Measurements from ENCODE around the gene KLHL2.
A peak's percentile ranks its signal among the peaks of the same experiment; 100 is the strongest.

KLHL2 gene

GRCh38 chr4:165293927-165294649 is 86.7 kb downstream of the KLHL2 start:
- no peak for DNase-seq

DNA sequence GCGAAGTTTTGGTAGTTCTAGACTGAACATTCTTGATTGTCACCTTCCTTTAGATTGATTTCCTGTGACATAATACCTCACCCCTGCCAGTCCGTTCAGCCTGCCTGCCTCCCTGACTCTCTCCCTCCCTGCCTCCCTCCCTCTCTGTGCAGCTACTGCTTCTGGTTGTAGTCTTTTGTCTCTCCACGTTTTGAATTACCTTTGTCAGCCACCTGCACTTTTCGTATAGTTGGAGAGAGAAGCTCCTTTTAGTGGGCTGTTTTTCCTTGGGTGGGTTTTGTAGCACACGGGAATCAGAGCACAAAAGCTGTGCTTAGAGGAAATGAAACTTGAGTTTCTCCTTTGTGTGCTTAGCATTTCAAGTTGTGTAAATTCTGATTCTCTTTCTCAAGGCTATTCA is 87.5 kb downstream of the KLHL2 start:
- DNase-seq, result peak; percentile 5 to 18

GRCh38 chr4:165297626-165298025 is 90.3 kb downstream of the KLHL2 start:
- no peak for DNase-seq

DNA sequence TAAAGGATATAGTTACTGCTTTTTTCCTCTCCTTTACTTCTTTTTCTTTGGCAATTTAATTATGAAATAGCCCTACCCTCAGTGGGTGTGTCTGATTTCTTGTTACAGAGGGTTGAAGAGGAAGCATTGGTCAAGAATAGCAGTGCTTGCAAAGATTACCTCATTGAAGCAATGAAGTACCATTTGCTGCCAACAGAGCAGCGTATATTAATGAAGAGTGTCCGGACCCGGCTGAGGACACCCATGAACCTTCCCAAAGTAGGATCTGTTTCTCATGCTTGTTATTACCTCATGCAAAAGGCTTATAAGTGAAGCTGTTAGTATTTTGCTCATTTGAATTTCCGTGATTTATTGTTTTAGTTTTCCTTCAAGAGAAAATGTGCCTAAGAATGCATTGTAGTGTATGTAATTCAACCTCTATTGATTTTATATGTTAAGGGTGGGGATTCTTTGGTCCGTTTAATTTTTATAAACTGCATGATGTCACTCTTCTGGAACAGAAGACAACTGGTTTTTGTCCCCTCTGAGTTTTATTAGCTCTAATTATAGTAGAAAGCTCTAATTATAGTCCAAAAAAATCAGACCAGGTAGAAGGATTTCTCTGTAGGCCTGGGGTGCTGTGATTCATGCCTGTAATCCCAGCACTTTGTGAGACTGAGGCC is 92.2 kb downstream of the KLHL2 start:
- no peak for DNase-seq

DNA sequence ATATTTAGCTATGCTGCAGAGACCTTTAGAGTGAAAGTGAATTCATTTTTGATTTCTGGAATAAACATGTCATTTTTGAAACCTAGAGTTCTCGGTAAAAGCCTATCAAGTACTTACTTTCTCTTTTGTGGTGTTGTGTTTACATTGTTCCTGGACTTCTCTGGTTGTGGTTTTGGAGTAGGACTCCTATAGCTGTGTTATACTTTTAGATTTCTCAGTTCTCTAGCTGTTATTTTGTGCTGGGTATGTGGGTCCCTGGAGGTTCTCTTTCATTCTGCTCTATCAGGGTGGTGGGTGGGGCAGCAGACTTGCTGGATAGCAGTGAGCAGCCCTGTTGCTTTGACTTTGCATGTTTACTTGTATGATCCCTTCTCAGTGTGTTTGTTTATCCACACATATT is 94.5 kb downstream of the KLHL2 start:
- peak in 1 of 2 donors; percentile 15 for DNase-seq

GRCh38 chr4:165302658-165303057 is 95.3 kb downstream of the KLHL2 start:
- no peak for DNase-seq

DNA sequence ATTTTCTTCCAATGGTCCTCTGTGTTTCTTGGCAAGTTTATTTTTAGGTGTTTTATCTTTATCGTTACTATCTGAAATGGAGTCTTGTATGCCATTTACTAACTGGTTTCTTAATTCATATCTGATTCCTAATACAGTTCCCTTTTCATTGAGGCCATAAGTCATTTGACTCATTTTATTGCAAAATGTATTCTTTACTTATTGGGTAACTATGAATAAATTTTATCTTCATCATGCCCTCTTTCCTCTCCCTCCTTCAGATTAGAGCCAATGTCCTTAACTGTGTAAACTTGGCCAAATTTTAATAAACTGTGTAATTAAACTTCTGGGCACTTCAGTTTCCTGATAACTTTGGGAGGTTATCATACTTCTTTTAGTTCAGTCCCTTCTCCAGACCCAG is 100.8 kb downstream of the KLHL2 start:
- DNase-seq, result no peak

DNA sequence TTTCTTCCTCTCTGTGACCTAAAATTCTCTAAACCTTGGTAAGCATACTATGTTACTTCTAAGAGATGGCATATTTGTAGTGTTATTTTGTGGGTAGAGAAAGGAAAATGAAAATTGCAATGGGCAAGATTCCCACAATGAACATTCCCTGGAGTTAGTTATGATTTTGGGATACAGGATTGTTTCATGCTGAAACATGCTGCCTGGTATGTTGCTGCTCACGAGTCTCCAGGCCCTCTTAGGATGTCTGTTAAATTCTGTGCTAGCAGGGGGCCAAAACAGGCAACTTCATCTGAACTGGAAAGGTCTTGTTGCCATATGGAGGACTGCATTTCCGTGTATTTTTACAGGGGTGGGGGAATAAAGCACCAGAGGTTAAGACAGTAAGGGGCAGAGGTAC is 101.2 kb downstream of the KLHL2 start:
- DNase-seq, result no peak

DNA sequence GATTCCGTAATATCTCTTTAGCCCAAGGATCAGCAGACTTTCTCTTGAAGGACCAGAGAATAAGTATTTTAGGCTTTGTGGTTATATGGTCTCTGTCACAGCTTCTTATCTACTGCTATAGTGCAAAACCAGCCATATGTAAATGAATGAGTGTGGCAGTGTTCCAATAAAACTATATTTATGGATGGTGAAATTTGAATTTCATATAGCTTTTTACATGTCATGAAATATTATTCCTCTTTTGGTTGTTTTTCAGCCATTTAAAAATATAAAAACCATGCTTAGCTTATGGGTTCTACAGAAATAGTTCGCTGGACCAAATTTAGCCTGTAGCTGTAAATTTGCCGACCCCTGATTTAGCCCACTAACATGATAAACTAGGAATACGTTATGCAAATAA is 102.1 kb downstream of the KLHL2 start:
- DNase-seq, result no peak

GRCh38 chr4:165312506-165312905 is 105.1 kb downstream of the KLHL2 start:
- no peak for DNase-seq

DNA sequence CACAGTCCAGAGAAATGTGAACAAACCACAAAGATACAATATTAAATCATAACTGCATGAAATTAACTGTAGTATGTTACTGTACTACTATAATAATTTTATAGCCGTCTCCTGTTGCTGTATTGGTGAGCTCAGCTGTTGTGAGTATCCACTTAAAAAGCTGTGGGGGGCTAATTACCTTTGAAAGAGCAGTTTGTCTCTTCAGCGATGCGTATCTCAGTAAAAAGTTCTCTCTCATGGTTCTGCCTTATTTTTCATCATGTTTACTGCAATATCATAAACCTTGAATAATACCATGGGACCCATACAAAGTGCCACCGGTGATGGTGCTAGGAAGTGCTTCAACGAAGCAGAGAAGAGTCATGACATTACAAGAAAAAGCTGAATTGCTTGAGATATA is 111.7 kb downstream of the KLHL2 start:
- no peak for DNase-seq

GRCh38 chr4:165319509-165319908 is 112.1 kb downstream of the KLHL2 start:
- no peak for DNase-seq

DNA sequence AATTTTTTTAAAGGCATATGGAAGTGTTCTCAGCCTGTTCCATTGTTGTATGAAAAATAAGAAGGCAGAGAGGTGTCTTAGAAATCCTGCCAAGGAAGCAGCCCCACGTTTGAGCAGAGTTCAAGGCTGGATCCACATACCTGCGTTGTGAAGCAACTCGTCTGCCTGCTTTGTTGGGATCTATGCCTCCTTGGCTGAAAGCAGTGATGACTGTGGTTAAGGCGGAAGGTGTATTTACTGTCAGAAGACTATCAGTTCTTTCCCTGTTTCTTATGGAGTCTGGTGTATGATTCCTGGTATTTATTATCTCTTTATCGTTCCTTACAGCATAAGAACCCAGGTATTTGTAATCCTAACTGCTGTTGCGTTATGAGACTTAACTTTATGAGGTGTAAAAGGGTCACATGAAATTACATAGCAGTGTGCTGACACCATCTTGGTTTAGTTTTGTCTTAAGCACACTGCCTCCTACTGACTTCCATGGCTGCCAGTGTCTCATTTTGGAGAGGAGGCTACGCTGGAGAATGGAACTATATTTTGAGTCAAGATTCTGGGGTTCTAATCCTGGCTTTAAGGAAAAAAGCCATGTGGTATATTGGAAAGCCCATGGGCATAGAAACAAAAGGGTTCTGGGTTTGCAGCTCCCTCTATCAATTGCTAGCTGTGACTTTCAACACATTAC is 117.0 kb downstream of the KLHL2 start:
- no peak for DNase-seq

DNA sequence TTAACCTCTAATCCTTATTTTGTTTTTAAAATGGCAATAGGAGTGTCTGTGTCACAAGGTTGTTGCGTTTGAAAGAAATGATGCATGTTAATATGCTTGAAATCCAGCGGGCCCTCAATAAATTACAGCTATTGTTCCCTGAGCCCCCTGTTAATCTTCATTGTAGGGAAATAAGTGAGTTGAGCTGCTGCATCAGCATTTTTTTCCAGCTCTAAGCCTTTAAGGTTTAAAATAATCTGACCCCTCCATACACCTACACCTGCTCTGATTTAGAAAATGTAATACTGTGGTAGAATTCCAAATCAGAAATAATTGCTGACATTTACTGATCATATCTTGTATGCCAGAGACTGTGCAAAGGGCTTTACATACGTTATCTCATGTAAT is 117.5 kb downstream of the KLHL2 start:
- no peak for DNase-seq

GRCh38 chr4:165325732-165326512 is 118.6 kb downstream of the KLHL2 start:
- no peak for DNase-seq

DNA sequence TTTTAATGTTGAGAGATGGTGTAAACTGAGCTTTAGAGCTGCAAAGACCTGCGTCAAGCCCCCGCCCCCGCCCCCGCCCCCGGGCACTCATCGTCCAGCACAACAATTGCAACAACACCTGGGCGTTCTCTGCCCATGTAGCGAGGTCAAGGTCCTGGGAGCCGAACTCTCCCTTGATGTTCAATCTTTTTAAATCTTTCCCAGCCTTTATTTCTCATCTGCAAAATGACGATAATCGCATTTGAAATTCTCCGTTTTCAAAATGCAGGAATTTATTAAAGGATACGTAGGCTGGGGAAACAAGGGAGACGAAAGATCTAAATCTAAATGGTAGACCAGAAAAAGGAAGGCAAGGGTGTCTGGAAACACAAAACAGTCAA is 119.5 kb downstream of the KLHL2 start:
- DNase-seq, result peak in 1 of 2 donors; percentile 33

GRCh38 chr4:165327211-165328100 is 120.1 kb downstream of the KLHL2 start, which contains the start of gene MSMO1:
Gene MSMO1 (plus strand): TSS chr4:165327669. CDS start chr4:165333371, 5,702 bp downstream.
- DNase-seq, result peak; percentile 98

DNA sequence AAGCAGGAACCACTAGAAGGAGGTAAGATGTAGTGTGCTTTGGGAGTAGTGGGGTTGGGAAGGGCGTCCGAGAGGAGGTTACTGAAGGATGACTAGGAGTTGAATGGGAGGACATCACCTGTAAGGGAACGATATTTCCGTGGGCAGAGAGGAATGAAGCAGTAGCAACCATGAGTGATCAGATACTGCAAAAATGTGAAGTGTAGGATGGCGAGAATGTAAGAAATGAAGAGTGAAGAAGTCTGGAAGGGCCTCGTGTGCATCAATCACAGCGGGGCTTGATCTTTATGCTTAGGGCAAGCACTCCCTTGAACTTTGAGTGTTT is 120.7 kb downstream of the KLHL2 start:
- no peak for DNase-seq

DNA sequence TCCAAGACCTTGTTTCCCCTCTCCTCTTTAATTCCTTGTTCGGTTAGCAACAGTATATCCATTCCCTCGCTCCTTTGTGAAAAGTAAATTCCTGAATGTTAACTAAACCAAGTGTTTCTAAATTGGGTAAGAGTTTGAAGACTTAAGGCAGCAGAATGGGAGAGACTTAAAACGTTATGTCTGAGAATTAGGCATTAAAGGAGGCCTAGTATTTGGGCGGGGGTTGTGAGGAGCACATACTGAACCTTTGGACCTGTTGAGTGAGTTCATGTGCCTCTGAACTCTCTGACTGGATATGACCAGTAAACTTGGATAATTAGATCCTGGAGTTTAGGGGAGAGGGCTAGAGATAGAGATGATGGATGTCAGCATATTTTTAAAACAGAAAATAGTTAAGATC is 121.3 kb downstream of the KLHL2 start:
- DNase-seq, result no peak

DNA sequence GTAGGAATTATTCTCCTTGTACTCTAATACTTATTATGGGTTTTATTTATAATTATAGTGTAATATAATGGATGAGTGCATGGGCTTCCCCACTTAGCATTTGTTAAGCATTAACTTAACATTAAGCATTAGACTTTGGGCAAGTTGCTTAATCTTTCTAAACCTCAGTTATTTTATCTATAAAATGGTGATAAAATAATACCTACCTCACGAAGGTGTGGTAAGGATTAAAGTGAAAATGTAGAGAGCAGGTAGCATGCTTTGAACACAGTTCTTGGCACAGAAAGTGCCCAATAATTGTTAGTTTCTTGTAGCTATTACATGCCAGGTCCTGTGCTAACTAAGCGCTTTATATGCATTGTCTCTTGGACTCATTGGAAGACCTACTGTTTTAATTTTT is 122.7 kb downstream of the KLHL2 start:
- DNase-seq, result no peak

DNA sequence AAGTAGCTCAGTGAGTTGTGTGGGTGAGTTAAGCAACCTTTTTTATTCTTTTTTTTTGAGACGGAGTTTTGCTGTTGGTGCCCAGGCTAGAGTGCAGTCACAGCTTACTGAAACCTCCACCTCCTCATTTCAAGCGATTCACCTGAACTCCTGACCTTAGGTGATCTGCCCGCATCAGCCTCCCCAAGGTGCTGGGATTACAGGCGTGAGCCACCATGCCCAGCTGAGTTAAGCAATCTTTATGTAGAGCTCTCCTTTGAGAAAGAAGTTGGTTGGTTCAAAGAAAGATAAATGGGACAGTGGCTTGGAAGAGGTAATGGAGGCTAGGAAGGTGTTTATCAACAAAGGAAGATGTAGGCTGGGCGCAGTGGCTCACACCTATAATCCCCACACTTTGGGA is 123.3 kb downstream of the KLHL2 start:
- no peak for DNase-seq

DNA sequence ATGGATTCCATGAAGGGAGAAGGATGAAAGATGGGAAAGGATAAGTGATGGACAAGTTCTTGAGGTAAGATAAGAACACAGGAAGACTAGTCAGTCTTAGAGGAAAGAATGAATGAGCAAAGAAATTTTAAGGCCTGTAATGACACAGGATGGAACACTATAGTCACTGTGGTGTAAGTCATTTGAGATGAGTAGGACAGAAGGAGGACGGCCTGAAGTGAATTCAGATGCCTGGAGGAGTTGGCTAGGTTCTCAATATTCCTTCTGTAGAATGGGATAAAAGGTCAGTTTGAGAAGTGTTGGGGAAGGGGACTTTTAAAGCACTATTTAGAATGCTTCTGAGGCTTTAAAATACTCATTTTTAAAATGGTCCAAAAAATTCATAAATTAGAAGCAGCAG is 124.0 kb downstream of the KLHL2 start:
- DNase-seq, result no peak
